AG04449 (cell line): ENCODE measurements around the gene S100A10.

ENCODE experiments used
- CTCF ChIA-PET: fragments of 350-600 bp; formaldehyde crosslinking; extraction: SDS; loops from one replicate; lab custom pipeline; 2021; ENCODE audit warnings: antibody characterized with exemption; lab: Yijun Ruan, JAX
- POLR2A ChIA-PET: fragments of 400-600, 350-600 bp; formaldehyde crosslinking; extraction: SDS; loops from one replicate; lab custom pipeline; 2020; ENCODE audit warnings: antibody characterized with exemption, inconsistent platforms; lab: Yijun Ruan, JAX
- DNase-seq: peaks from one replicate; pipeline ENCODE4 v3.0.0-alpha.2; 2010; ENCODE audit warnings: low read depth, low spot score
- H3K4me3 ChIP-seq: 2 replicates; pipeline ENCODE4 v1.5.1; 2011; ENCODE audit warnings: low read depth, mild to moderate bottlenecking, control low read depth, low read length
- CTCF ChIP-seq: IDR thresholded peaks from one replicate; pipeline ENCODE4 v1.5.1; 2011; ENCODE audit warnings: mild to moderate bottlenecking, moderate library complexity, low read length, control low read depth, inconsistent platforms; ENCODE audit not compliant: insufficient read depth; ENCODE audit errors: missing control alignments

Gene S100A10

GRCh38 chr1:152000964-152001630 lies 7.4 kb upstream of the S100A10 start:
- POLR2A ChIA-PET, result interaction anchor here (0.6 to 1.6 kb wide), 7 partner anchors 9 to 490 kb away, joined by 3 to 7 read pairs (median 3); partner anchors contain the start of genes CGN and THEM4
- TF ChIP-seq CTCF, result no peak
- H3K4me3 ChIP-seq, result no peak overlapping the region
- DNase-seq, result no peak
- CTCF ChIA-PET, result interaction anchor here (0.8 to 17.4 kb wide), 27 partner anchors 8 to 457 kb away, joined by 3 to 605 read pairs (median 9); partner anchors contain the start of genes MRPL9, S100A10, S100A11 and THEM4

GRCh38 chr1:151998611-151999362 lies 5.1 kb upstream of the S100A10 start:
- H3K4me3 ChIP-seq, result no peak overlapping the region
- CTCF ChIA-PET, result interaction anchor here (0.9 to 17.4 kb wide), 12 partner anchors 14 to 188 kb away, joined by 3 to 605 read pairs (median 40); partner anchors contain the start of gene THEM4
- POLR2A ChIA-PET, result no interaction called here
- no peak for DNase-seq
- no peak for TF ChIP-seq CTCF

GRCh38 chr1:151997284-151997570 lies 3.6 kb upstream of the S100A10 start:
- TF ChIP-seq CTCF, result no peak
- ChIA-PET CTCF (interaction anchor here (1.7 to 17.4 kb wide), 8 partner anchors 13 to 99 kb away, joined by 3 to 605 read pairs (median 86); partner anchors contain the start of gene THEM4), POLR2A (no interaction called here)
- DNase-seq, result no peak
- no peak overlapping the region for H3K4me3 ChIP-seq

- POLR2A ChIA-PET, result interaction anchor here (1.5 kb wide), 1 partner anchor 55 kb away, joined by 6 read pairs; no protein-coding TSS in a partner anchor
- CTCF ChIA-PET, result interaction anchor here (0.8 to 17.4 kb wide), 14 partner anchors 10 to 97 kb away, joined by 3 to 605 read pairs (median 6); partner anchors contain the start of gene THEM4
- no peak overlapping the region for H3K4me3 ChIP-seq
- no peak for DNase-seq
- no peak for TF ChIP-seq CTCF
These were observed 2.1 kb upstream of the S100A10 start for GRCh38 chr1:151995774-151996173.

- ChIA-PET POLR2A (interaction anchor here (0.6 to 1.5 kb wide), 4 partner anchors 18 to 54 kb away, joined by 3 to 6 read pairs (median 4); partner anchors contain the start of gene S100A11), CTCF (interaction anchor here (1.6 to 17.4 kb wide), 5 partner anchors 15 to 59 kb away, joined by 6 to 605 read pairs (median 26); no protein-coding TSS in a partner anchor)
- no peak overlapping the region for H3K4me3 ChIP-seq
- no peak for TF ChIP-seq CTCF
- peak; percentile 83 for DNase-seq
These were observed 1.3 kb upstream of the S100A10 start for GRCh38 chr1:151994956-151995355.
